GM20000 (cell line): ENCODE measurements around the gene GULP1.

Experiments
- DNase-seq: peaks from one replicate; pipeline ENCODE4 v3.0.0; 2012; ENCODE audit warnings: low spot score
- CTCF ChIP-seq: IDR thresholded peaks from 2 replicates; pipeline ENCODE4 v1.5.1; 2012; ENCODE audit warnings: mild to moderate bottlenecking, control low read depth; ENCODE audit errors: extremely low read depth, missing control alignments

GULP1 gene

GRCh38 chr2:188333751-188334524 lies 42.3 kb downstream of the GULP1 start:
- no peak for TF ChIP-seq CTCF
- DNase-seq, result no peak

DNA sequence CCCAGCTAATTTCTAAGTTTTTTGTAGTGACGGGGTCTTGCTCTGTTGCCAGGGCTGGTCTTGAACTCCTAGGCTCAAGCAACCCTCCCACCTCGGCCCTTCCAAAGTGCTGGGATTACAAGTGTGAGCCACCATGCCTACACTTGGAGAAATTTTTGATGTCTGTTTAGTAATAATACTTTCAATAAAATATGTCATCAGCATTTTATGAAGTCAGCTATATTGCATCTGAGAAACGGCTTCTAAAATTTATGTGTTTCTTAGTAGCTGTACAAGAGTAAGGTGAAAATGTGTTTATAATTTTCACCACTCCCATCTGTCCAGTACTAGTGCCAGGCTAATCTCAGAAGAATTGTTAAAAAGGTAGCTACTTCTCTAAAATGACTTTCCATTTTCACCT lies 46.8 kb downstream of the GULP1 start:
- TF ChIP-seq CTCF, result no peak
- DNase-seq, result no peak

DNA sequence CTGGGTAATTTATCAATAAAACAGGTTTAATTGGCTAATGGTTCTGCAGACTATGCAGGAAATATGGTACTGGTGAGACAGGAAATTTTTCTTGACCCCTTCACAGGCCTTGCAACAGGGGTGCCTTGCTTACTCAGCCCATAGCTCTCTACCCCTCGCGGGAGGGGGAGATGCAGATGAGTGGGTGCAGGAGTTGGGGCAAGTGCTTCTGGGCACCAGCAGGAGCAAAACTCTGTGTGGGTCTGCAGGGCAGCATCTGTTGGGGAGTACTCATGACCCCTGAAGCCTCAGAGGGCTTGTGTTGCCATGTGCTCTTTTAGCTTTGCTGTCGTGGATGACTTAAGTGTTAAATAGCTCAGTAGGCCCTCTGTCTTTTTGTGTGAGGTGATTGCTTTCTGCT lies 48.6 kb downstream of the GULP1 start:
- no peak for TF ChIP-seq CTCF
- no peak for DNase-seq

- no peak for TF ChIP-seq CTCF
- DNase-seq, result no peak
Observed at GRCh38 chr2:188345020-188345419, 53.3 kb downstream of the GULP1 start.

DNA sequence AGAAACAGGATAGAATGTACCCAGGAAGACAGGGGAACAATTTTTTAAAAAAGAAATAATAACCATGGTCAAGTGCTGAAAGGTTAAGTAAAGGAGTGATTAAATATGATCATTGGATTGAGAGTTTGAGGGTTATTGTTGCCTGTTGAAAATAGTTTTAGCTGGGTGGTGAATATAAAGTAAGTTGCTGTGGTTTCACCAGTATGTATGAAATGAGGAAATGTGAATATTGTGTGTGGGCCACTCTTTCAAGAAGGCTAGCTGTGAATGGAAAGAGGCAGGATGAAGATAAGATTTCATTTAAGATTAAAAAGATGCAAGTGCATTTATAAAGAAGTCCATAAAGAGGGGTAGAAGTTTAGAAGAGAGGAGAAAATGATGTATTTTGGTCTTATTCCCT lies 53.8 kb downstream of the GULP1 start:
- no peak for DNase-seq
- TF ChIP-seq CTCF, result no peak

GRCh38 chr2:188345831-188346458 lies 54.3 kb downstream of the GULP1 start:
- DNase-seq, result no peak
- no peak for TF ChIP-seq CTCF

- TF ChIP-seq CTCF, result no peak
Observed at GRCh38 chr2:188349019-188349418, 57.3 kb downstream of the GULP1 start.

More at GRCh38 chr2:188349019-188349418, 57.3 kb downstream of the GULP1 start:
- no peak for DNase-seq
